ENCODE measurements around the gene WBP11.

The WBP11 gene

DNA sequence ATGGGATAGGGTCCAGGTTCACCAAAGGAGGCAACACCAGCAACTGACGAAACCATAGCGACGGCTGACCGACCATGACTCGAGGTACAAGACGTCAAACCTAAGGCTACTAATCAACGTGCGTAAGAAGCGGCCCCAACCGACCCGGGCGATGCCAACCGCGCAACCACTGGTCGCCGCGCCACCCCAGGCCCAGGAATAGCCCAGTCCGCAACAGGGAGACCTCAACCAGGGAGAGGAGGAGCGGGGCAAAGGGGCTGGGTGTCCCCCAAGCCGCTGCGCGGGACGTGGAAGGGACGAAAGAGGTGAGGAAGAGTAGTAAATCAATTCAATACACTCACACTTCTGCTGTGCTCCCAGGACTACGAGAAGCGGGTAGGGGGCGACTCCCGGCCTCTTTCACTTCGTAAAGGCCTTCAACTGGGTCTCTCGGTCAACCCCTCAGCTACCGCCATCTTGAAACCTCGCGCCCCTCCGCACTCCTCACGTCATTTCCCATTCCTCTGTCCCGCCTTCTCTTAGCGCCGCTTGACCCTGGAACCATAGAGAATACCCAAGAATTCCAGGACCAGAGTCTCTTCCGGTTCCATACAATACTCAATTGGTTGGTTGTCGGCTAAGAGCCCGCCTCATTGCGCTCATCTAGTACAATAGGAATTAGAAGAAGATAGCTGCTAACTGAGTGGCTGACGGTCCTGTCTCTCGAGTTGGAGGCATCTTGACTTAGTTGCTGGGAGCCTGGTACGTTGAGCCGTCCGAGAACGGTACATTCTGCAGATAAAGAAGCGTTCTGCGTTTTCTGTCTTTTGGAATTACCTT, at the start of gene WBP11, which contains the start of gene C12orf60:
WBP11 (minus strand) TSS at position 468 of the 819 bp plus-strand sequence. CDS start 2,095 bp downstream, outside the sequence.
C12orf60 (plus strand) TSS at position 660 of the 819 bp plus-strand sequence. CDS start 19,266 bp downstream, outside the sequence.
- in situ Hi-C loops (cut with HindIII; ENCODE audit: low sequenced_read_pairs): no loop called here

DNA sequence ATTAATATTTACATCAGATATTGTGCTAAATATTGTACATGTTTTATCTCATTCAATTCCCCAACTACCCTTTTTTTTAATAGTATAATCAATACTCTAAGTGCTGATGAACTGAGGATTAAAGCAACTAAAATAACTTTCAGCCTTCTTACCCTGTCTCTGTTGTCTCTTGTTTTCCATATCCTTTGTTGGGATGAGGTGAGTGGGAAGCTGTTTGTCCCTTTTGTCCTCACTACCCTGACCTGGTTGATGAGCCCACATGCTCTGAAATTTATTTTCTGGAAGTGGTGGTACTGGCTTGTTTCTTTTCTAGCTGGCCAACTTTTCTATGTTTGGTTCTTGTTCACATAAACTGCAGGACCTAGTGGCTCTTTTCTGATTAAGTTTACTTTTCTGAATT, 49.6 kb upstream of the WBP11 start:
- in situ Hi-C loops (cut with HindIII; ENCODE audit: low sequenced_read_pairs): no loop called here

DNA sequence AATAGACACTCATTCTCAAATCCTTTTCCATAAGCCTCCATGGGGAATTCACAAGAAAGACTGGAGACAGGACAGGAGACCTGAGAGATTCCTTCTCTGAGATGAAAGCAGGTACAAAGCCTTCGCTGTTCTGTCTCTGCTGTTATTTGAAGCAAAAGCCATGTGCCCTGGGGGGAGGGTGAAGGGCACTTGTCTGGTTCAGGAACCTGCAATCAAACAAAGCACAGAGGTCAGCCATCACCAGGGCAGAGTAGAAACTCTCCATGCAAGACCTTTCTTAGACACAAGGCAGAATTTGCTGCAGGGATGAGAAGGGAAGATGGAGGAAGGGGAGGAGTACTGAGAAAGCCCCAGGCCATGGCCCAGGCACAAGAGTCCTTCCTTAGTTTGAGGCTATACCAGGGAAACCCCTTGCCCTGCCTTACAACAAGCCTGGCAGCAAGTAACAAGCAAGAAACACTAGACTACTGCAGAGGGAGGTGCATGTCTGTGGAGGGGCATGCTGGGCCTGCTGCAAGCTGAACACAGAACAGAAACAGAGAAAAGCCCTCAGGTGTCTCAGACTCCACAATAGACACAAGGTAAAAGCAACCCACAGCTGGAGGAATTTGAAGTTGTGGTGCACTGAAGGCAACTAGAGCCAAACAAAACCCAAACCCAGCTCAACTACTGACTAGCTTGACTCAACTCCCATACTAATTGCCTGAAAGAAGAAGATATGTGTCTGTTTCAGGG, 47.8 kb upstream of the WBP11 start:
- in situ Hi-C loops (cut with HindIII; ENCODE audit: low sequenced_read_pairs): no loop called here

DNA sequence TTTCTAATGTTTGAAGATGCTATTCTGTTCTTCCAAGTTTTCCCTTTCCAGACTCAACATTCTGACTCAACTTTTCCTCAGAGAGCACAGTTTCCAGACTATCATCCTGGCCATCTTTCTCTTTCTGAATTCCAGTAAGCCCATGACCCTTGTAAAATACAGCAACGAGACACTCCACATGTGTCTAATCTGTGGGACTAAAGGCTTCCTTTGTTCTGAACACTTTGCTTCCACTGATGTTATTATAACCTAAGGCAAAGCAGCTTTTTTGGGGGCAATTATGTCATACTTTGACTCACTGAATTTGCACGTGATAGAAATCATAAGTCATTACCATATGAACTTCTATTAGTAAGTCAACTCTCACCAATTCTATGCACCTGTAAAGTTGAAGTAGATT, 46.4 kb upstream of the WBP11 start:
- in situ Hi-C loops (cut with HindIII; ENCODE audit: low sequenced_read_pairs): no loop called here

DNA sequence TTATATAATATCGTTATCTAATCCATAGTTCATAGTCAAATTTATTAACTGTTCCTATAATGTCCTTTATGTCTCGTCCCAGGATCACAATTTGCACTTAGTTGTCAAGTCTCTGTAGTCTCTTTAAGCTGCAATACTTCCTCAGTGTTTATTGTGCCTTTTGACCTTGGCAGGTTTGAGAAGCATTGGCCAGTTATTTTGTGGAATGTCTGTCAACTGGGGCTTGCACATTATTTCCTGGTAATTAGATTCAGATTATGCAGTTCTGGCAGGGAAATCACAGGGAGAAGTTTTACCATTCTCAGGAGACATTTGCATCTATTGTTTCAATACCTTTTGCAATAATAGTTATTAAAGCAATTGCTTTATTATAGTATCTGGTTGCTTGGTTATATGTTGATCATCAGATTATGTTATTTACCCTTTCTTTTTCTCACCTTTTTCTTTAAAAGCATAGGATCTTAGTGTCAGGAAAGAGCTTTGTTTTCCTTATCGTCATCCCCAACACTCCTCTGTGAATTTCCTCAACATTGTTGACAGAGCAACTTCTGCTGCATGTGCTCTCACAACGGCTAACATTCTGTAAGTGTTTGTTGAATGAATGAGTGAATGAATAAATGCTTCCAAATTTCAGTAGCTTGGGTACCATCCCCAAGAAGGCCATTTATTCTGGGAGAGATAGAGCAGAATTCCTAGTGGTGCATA, 43.8 kb upstream of the WBP11 start:
- in situ Hi-C loops (cut with HindIII; ENCODE audit: low sequenced_read_pairs): no loop called here

DNA sequence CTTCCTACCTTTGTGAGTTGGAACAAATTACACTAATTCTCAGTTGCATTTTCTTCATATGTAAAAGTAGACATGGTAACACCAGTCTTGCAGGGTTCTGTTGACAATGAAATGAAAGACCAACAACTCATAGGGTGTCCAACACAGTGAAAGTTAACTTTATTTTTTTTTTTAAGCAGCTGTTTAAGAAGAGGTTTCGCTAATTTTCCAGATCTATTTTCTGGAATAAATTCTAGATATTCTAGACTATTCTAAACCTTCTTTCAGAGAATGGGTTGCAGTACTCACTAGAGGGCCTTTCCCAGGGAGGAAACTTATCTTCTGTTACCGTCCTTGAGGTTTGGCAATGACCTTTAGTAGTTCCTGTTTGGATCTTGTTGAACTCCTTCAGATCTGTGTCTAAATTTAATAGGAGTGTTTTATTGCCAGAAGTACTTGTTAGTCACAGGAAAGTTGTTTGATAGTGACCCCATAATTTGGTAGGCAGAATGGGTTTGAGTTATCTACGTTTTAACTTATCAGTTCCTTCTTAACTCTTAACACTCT, 42.8 kb upstream of the WBP11 start:
- in situ Hi-C loops (cut with HindIII; ENCODE audit: low sequenced_read_pairs): no loop called here

DNA sequence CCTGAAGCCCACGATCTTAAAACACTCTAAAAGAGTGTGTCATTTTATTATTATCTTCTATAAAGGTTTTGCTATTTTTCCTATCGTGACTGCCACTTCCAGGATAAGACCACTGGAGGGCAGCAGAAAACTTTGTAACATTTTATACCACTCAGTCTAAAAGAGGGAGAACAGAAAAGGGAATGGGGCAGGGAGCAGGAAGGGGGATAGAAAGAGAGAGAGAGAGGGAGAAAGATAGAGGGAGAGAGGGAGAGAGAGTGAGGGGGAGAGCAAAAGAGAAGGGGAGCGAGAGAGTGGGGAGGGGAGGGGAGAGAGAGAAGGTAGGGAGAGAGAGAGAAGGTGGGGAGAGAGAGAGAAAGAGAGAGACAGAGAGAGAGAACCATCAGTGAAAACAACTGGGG, 42.1 kb upstream of the WBP11 start:
- in situ Hi-C loops (cut with HindIII; ENCODE audit: low sequenced_read_pairs): no loop called here

DNA sequence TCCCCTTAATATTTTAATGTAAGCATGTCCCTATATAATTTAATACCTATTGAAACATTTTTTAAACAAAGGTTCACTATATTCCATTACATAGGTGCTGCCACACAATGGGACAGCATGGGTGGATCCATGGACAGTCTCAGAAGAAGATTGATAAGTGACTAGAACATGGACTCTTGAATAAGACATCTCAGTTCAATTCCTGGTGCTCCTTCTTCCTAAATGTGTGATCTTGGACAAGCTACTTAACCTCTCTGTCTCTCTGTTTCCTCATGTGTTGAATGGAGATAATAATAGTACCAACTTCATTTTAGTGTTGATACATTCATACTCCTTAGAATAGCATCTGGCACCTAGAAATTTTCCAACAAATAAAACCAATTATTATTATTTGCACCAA, 41.1 kb upstream of the WBP11 start:
- in situ Hi-C loops (cut with HindIII; ENCODE audit: low sequenced_read_pairs): no loop called here

DNA sequence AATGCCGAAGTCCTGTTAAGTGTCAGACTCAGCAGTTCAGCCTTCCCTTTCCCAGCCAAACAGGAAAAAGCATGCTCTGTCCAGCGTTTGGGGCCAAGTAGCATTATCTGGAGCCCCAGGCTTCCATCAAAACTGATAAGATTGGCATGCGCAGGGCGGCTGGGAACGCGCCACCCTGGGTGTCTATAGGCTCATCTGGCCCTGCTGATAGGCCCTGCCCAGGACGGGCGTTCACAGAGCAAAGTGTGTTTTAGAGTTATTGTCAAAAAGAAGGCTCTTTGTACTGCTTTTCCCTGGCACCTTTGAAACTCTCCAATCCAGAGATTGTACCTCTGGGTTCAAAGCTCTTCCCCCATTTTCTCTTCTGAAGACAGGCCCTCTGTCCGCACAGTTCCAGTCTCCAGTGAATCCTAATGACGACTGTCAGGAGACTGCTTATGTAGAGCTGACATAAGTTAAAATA, 40.2 kb upstream of the WBP11 start, which contains the start of gene ART4:
ART4 (minus strand) TSS at position 102 of the 463 bp plus-strand sequence. CDS start 413 bp downstream, outside the sequence.
- in situ Hi-C loops (cut with HindIII; ENCODE audit: low sequenced_read_pairs): no loop called here

DNA sequence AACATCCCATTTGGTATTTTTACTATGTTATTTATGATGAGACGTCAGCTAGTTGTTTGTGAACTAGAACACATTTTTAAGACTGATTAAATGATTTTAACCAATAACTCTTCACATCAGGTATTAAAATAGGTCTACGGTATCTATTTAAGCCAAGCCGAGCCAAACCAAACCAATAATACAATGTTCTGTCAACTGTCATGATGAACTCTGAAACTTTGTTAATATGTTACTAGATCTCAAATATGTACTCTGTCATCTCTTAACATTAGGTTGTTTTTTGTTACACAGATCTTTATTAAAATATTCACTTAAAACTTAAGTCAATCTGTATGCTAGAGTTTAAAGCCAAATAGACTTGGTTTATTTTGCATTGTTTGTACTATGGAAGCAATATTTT, 39.0 kb upstream of the WBP11 start:
- in situ Hi-C loops (cut with HindIII; ENCODE audit: low sequenced_read_pairs): no loop called here

DNA sequence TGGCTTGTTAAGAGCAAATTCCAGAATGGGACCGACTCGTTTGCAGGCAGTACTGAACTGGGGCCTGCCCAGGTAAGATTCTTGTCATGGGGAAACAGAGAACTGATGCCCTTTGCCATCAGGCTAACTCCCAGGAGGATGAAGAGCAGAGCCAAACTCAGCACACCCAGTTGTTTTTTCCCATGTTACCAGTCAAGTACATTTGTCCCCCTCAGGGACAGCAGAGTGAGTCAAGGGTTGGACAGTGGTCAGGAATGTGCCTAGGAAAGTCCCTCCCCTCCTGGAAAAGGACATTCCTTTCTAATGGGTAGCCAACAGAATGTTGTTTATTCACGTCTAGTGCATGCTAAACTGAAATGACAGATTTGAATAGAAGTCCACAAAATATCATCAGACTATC, 38.5 kb upstream of the WBP11 start:
- in situ Hi-C loops (cut with HindIII; ENCODE audit: low sequenced_read_pairs): no loop called here

DNA sequence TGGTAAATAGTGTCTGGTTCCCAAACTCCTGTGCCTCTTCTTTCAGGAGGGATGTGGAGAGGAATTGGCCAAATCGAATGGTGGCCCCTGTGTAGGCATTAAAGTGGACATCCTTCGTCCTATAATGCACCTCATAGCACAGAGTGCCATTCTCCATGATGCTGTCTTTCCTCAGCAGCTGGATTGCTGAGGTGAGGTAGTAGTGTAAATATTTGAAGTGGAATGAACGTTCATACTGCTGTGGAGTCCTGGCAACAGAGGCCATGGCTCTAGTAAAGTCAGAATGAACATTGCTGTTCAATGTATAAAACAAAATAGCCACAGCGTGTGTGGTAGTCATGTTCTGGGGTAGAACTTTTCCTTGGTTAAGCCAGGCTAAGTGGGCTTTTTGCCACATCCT, 37.3 kb upstream of the WBP11 start:
- in situ Hi-C loops (cut with HindIII; ENCODE audit: low sequenced_read_pairs): no loop called here

DNA sequence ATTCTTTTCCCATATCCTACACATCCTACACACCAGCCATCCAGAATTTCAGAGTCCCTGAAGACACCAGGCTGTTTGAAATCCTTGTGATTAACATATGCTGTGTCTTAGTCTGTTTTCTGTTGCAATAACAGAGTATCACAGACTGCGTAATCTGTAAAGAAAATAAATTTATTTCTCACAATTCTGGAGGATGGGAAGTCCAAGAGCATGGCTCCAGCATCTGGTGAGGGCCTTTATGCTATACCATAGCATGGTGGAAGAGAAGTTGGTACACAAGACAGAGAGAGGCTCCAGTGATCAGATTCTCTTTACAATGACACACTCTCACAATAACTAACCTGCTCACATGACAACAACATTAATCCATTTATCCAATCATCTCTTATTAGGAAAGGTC, 36.0 kb upstream of the WBP11 start:
- in situ Hi-C loops (cut with HindIII; ENCODE audit: low sequenced_read_pairs): loop anchor here (5.0 to 10.0 kb wide), 2 partner anchors 82 to 104 kb away; no protein-coding TSS in a partner anchor

DNA sequence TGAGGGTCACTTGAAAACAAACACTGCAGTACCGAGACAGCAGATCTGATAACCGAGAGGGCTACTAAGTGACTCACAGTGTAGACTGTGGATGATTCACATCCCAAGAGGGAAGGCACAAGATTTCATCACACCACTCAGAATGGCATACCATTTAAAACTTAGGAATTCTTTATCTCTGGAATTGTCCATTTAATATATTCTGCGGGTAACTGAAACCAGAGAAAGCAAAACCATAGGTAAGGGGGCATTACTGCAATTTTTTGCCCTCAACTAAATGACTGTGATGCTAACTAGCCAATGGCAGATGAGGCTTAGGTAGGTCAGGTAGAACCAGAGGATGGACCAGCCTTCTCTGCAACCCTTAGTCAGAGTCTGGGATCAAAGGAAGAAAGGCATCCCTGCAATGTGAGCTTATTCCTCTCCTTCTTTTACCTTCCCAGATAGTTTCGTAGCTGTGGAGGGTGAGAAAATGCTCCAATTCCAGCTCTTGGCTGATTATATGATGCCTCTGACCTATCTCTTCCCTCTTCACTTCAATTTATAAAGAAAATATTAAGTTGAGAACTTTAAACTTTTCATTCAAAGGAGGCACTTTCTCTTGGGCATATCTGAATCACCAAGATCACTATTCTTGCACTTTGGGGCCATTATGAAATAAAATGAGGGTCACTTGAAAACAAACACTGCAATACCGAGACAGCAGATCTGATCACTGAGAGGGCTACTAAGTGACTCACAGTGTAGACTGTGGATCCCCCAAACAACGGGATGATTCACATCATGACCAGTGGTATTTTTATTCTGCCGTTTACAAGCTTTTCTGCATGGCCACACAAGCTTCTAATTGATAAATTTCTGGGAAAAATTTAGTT, 33.3 kb upstream of the WBP11 start:
- in situ Hi-C loops (cut with HindIII; ENCODE audit: low sequenced_read_pairs): loop anchor here (5.0 to 10.0 kb wide), 2 partner anchors 79 to 102 kb away; no protein-coding TSS in a partner anchor

DNA sequence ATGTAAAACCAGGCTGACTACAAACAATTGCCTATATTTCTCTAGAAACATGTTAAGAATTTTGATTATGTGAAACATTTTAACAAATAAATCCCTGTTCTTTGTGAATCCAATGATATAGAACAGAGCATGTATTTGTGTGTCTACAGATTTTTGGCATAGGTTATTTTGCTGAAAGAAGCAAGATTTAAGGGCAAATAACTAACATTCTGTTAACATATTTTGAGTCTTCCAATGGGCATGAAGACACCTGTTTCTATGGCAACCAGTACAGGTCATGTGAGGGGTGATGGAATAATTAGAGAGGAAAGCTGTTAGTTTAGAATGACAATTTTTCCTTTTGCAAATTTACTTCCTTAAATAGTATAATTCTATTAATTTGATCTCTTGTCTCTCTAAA, 31.2 kb upstream of the WBP11 start:
- in situ Hi-C loops (cut with HindIII; ENCODE audit: low sequenced_read_pairs): loop anchor here (10.0 kb wide), 1 partner anchor 100 kb away; no protein-coding TSS in a partner anchor

DNA sequence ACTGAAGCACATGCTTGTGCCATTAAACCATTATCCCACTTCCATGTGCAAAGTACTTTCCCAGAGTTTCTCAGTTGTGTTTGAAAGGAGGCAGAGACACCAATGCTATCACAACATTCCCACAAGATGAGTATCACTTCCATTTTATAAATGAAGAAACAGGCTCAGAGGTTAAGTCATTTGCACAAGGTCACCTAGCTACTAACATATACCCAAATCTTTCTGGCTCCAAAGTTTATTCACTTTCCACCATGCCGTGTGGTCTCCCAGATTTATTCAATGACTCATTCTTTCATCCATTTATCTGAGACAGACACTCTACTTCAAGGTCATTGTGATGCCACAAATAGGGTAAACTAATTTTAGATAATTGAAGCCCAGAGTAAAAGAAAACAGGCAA, 30.7 kb upstream of the WBP11 start:
- in situ Hi-C loops (cut with HindIII; ENCODE audit: low sequenced_read_pairs): loop anchor here (10.0 kb wide), 1 partner anchor 99 kb away; no protein-coding TSS in a partner anchor

DNA sequence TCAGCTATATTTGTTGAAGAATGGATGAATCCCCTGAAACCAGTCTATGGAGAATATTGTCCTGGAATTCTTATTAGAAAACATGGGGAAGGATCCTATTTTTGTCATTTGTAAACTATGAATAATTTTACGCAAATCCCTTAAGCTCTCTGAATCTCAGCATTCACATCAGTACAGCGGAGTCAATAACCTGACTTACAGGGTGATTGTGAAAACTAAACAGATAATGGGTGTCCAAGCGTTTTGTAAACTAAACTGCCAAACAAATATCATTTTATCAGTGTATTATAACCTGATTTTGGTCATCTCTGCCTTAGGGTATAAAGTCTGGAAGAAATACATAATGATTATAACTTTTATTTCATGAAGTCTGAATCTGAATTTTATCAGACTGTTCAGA, 30.1 kb upstream of the WBP11 start:
- in situ Hi-C loops (cut with HindIII; ENCODE audit: low sequenced_read_pairs): loop anchor here (10.0 kb wide), 1 partner anchor 99 kb away; no protein-coding TSS in a partner anchor

DNA sequence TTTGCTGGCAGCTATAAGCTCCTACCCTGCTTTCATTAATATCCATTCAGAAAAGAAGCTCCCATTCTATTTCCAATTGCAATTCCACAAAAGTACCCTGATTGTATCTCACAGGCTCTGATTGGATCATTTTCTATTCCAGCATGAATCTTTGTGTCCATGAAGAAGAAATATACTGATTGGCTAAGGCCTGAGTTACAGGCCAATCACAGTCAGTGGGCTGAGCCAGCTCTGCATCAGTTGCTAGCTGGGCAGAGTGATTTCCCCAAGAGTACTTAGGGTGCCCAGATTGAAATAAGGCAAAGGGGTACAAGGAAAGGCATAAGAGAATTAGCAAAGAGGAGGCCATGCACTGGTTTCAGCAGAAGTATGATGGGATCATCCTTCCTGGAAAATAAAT, 25.6 kb upstream of the WBP11 start:
- in situ Hi-C loops (cut with HindIII; ENCODE audit: low sequenced_read_pairs): no loop called here

DNA sequence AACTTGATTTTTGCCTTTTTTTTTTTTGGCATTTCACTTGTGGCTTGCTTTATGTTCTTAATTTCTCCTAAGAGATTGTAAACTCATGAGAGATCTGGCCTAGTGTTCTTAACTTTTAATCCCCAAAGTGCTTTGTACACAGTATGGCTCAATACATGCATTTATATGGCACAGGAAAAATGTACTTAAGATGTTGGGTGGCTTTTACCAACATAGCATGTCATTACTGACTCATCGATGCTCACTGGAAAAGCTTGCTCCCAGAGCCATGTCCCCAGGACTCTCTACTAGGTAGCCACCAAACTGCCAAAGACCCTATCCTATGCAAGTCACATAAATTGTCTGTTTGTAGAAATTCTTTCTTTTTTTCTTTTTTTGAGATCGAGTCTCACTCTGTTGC, 23.8 kb upstream of the WBP11 start:
- in situ Hi-C loops (cut with HindIII; ENCODE audit: low sequenced_read_pairs): no loop called here

DNA sequence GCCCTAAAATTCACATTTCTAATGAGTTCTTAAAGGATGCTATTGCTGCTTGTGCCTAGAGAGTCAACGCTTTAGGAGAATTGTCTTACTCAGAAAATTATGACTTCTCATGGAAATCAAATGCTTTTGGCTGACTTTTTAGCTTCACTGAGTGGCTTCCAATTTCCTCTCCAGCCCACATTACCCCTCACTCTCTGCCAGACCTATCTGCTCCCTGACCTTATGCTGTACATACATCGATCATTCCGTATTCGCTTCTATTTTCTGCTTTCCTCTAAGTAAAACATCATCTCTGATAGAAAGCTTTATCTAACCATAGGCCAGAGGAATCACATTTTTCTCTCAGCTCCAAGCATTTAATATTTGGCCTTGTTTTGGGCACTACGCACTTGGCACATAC, 23.2 kb upstream of the WBP11 start:
- in situ Hi-C loops (cut with HindIII; ENCODE audit: low sequenced_read_pairs): no loop called here
